Spleen (tissue), 11 donors: Measurements from ENCODE around the gene ATG5. TPM values are rescaled to one million over a fixed set of nuclear protein-coding genes. Genes with fewer than 3 reads are reported as not detected.

Source experiments
- DNase-seq: peaks from one replicate; pipeline ENCODE4 v3.0.0-alpha.2; 2020
- H3K27ac ChIP-seq, 8 donors: fragments of 200-600 bp; sonication (generic) in 7 of 8; 1 replicate in 4 of 8; 2 replicates in 4 of 8; pipeline versions ENCODE4 v1.5.0 to v1.8.0; 2016 to 2021; ENCODE audit warnings: inconsistent platforms in 4 of 8, mild to moderate bottlenecking in 4 of 8, moderate library complexity in 1 of 8
- H3K27me3 ChIP-seq, 7 donors: fragments of 200-600 bp; sonication (generic) in 6 of 7; replicated peaks in 1 of 7; 1 replicate in 4 of 7; 2 replicates in 3 of 7; pipeline versions ENCODE4 v1.5.0 to v1.8.0; 2016 to 2021; ENCODE audit warnings: inconsistent platforms in 3 of 7, mild to moderate bottlenecking in 1 of 7
- H3K36me3 ChIP-seq, 6 donors: fragments of 200-600 bp; sonication (generic) in 5 of 6; 1 replicate in 4 of 6; 2 replicates in 2 of 6; pipeline versions ENCODE4 v1.5.0 to v1.8.0; 2016 to 2021; ENCODE audit warnings: inconsistent platforms in 2 of 6
- H3K4me1 ChIP-seq, 6 donors: fragments of 200-600 bp; sonication (generic) in 5 of 6; 1 replicate in 3 of 6; 2 replicates in 3 of 6; pipeline versions ENCODE4 v1.5.0 to v1.8.0; 2016 to 2021; ENCODE audit warnings: inconsistent platforms in 3 of 6
- H3K4me3 ChIP-seq, 8 donors: fragments of 200-600 bp; sonication (generic) in 7 of 8; 1 replicate in 4 of 8; 2 replicates in 4 of 8; pipeline versions ENCODE4 v1.5.0 to v1.8.0; 2016 to 2021; ENCODE audit warnings: inconsistent platforms in 4 of 8, mild to moderate bottlenecking in 4 of 8, moderate library complexity in 2 of 8
- H3K9me3 ChIP-seq, 8 donors: fragments of 200-600 bp; sonication (generic) in 7 of 8; 1 replicate in 4 of 8; 2 replicates in 4 of 8; pipeline versions ENCODE4 v1.5.0 to v1.8.0; 2016 to 2021; ENCODE audit warnings: inconsistent platforms in 4 of 8
- CTCF ChIP-seq, 11 experiments: fragments of 200-600 bp in 7 of 11; fragments of 450-650 bp in 4 of 11; sonication (generic) in 4 of 11; IDR thresholded peaks in 8 of 11; conservative IDR thresholded peaks in 3 of 11; 1 replicate in 7 of 11; 2 replicates in 4 of 11; pipeline versions ENCODE4 v1.4.0 to v1.8.0; 2016 to 2021; ENCODE audit warnings: antibody characterized with exemption in 11 of 11, inconsistent platforms in 4 of 11, mild to moderate bottlenecking in 1 of 11
- POLR2A ChIP-seq, 3 donors: fragments of 450-650 bp; IDR thresholded peaks; one replicate each; pipeline ENCODE4 v1.5.1; 2017; ENCODE audit warnings: antibody characterized with exemption in 3 of 3, mild to moderate bottlenecking in 1 of 3
- POLR2AphosphoS5 ChIP-seq, 3 donors: sonication (generic); formaldehyde crosslinking; IDR thresholded peaks; one replicate each; pipeline ENCODE4 v1.5.1; 2017; ENCODE audit warnings: antibody characterized with exemption in 3 of 3
- WGBS, 5 donors: extraction: QIAGEN DNeasy Blood & Tissue Kit in 3 of 5; methylation state at CpG; one replicate each; pipeline versions ENCODE4 v1.1.5 to v1.1.7; 2013 to 2018; 5-methylcytosine and 5-hydroxymethylcytosine counted together
- intact Hi-C: fragments of 100-400 bp; cut with DNase I; formaldehyde crosslinking; loops from one replicate; pipeline ENCODE4 v1.15.0; 2023; ENCODE audit warnings: low total_unique reads
- polyA plus RNA-seq, 3 donors: library from polyadenylated mRNA; stranded (reverse); fragments of 200-250 nt; gene quantifications; one replicate each; pipeline ENCODE4 v1.2.1, GENCODE V29; 2013
- total RNA-seq, 7 donors: library from RNA; depleted of rRNA in 3 of 7; stranded (reverse); fragments of >200 nt in 3 of 7; fragmentation: NEBNext Ultra II Directional in 4 of 7; extraction: Animal tissue kit (Norgen Biotek cat#: 25700) in 4 of 7; gene quantifications; one replicate each; pipeline versions ENCODE4 v1.1.0 to v1.2.1, GENCODE V29; 2016 to 2021
- donor health status: healthy with polysubstance abuse.
- donor health status: DM: no; HTN: no; CAD: no; lungs with moderate emphysema.
- donor health status: DM: no; HTN: no; CAD: no.
- donor health status: Bipolar disorder and iron deficiency.
- donor health status: healthy.
- donor health status: DM: no; HTN: no; CAD: no.
- donor health status: DM: yes; HTN: yes; CAD: no.

ATG5 gene
- total and polyA plus RNA-seq, 10 donors: 12.1 to 41.6 (median 27.7) TPM

GRCh38 chr6:106180208-106180607 lies 145.4 kb downstream of the ATG5 start:
- Histone ChIP-seq H3K4me1 (peaks cover 0 to 11% (median 2%) of the 10 kb centered on the region in 6 donors), H3K27me3 (no peaks in the 10 kb centered on the region), H3K9me3 (no peaks in the 10 kb centered on the region), H3K27ac (no peak overlapping the region), H3K4me3 (no peak overlapping the region), H3K36me3 (no peaks in the 10 kb centered on the region)
- TF ChIP-seq POLR2AphosphoS5 (IDR thresholded peaks at IDR 0.05) (no peak), POLR2A (IDR thresholded peaks at IDR 0.05) (no peak), CTCF (IDR thresholded peaks at IDR 0.05 in 8 of 11, conservative IDR thresholded peaks at IDR 0.05 in 3 of 11) (no peak)
- no peak for DNase-seq
- intact Hi-C loops: no loop called here
- 80 to 87% (median 83%) methylated on average over 4 of the region's 4 CpGs for WGBS, 5 donors

GRCh38 chr6:106178900-106179299 lies 146.7 kb downstream of the ATG5 start:
- H3K4me3 ChIP-seq: no peak overlapping the region
- H3K36me3 ChIP-seq: no peaks in the 10 kb centered on the region
- no peak for DNase-seq
- TF ChIP-seq CTCF (IDR thresholded peaks at IDR 0.05 in 8 of 11, conservative IDR thresholded peaks at IDR 0.05 in 3 of 11) (no peak), POLR2AphosphoS5 (IDR thresholded peaks at IDR 0.05) (no peak), POLR2A (IDR thresholded peaks at IDR 0.05) (no peak)
- H3K27me3 ChIP-seq: no peaks in the 10 kb centered on the region
- peaks cover 0 to 13% (median 0%) of the 10 kb centered on the region in 6 donors for H3K4me1 ChIP-seq
- WGBS, 5 donors: 45 to 69% (median 55%) methylated on average over 3 of the region's 3 CpGs
- no peak overlapping the region for H3K27ac ChIP-seq
- intact Hi-C loops: no loop called here
- H3K9me3 ChIP-seq: no peaks in the 10 kb centered on the region

- DNase-seq: no peak
- Histone ChIP-seq H3K27me3 (no peaks in the 10 kb centered on the region), H3K27ac (no peak overlapping the region), H3K9me3 (no peaks in the 10 kb centered on the region), H3K4me1 (peaks cover 0 to 22% (median 0%) of the 10 kb centered on the region in 6 donors), H3K36me3 (no peaks in the 10 kb centered on the region), H3K4me3 (no peak overlapping the region)
- WGBS, 5 donors: 87 to 95% (median 92%) methylated on average over 2 of the region's 2 CpGs
- intact Hi-C loops: no loop called here
- TF ChIP-seq POLR2AphosphoS5 (IDR thresholded peaks at IDR 0.05) (no peak), POLR2A (IDR thresholded peaks at IDR 0.05) (no peak), CTCF (IDR thresholded peaks at IDR 0.05 in 8 of 11, conservative IDR thresholded peaks at IDR 0.05 in 3 of 11) (no peak)
Measured at GRCh38 chr6:106177786-106178185, 147.8 kb downstream of the ATG5 start.

DNA sequence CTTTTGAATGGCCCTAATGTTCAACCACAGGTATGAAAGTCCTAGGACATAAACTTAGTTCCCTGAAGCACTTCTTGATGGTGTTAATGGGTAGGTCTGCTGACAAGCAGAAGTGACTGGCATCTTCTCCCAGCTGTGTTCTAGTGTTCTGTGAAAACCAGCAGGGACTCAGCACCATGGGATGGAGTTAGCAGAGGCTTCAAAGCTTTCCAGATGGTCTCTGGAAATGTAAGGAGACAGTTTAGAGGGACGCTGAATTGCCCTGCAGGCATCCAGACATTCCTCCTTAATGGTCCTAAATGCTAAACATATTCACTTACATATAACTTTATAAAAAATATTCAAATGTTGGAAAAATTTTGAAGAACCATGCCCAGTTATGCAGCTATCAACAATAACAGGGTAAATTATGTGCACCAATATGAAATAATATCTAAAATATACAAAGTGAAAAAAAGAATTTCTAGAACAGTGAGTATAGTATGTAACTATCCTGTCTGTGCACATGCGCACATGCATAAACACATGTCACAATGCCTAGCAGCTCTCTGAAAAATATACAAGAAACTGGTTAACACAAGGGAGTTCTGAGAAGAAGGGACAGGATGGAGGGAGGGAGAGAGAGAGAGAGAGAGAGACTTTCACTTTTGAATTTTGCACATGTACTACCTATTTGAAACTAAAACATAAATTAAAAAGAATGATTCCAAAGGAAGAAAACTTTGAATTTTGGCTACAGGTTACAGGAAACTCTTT lies 152.3 kb downstream of the ATG5 start:
- Histone ChIP-seq H3K4me3 (no peak overlapping the region), H3K27ac (no peak overlapping the region), H3K4me1 (peaks cover 0 to 11% (median 0%) of the 10 kb centered on the region in 6 donors), H3K27me3 (no peaks in the 10 kb centered on the region), H3K36me3 (no peaks in the 10 kb centered on the region), H3K9me3 (no peaks in the 10 kb centered on the region)
- 83 to 94% (median 89%) methylated on average over 2 of the region's 2 CpGs for WGBS, 5 donors
- TF ChIP-seq POLR2A (IDR thresholded peaks at IDR 0.05) (no peak), POLR2AphosphoS5 (IDR thresholded peaks at IDR 0.05) (no peak)
- DNase-seq: no peak
- intact Hi-C loops: no loop called here
